Tibial nerve (tissue), 4 donors: ENCODE results near the gene PTPRT.

Experiments
- CTCF ChIP-seq, 5 experiments: fragments of 200-600 bp in 3 of 5; fragments of 450-650 bp in 2 of 5; sonication (generic) in 3 of 5; IDR thresholded peaks; one replicate each; pipeline ENCODE4 v1.5.1; 2016 to 2019; ENCODE audit warnings: antibody characterized with exemption in 5 of 5, mild to moderate bottlenecking in 3 of 5, moderate library complexity in 2 of 5
- EP300 ChIP-seq, 2 donors: sonication (generic); formaldehyde crosslinking; IDR thresholded peaks; one replicate each; pipeline ENCODE4 v1.6.1; 2017; ENCODE audit warnings: antibody characterized with exemption in 2 of 2, mild to moderate bottlenecking in 1 of 2

- TF ChIP-seq CTCF (IDR thresholded peaks at IDR 0.05), result no peak
- no peak for TF ChIP-seq EP300 (IDR thresholded peaks at IDR 0.05)
Observed at GRCh38 chr20:43238266-43238665, 48.6 kb upstream of the PTPRT start.
